GM12878 (cell line): Measurements from ENCODE around the gene ZSWIM6. TPM values are rescaled to one million over a fixed set of nuclear protein-coding genes. Genes with fewer than 3 reads are reported as not detected.
A peak's percentile ranks its signal among the peaks of the same experiment; 100 is the strongest.

ENCODE experiments used
- ATAC-seq: fragments of 200-7000 bp; cut with Tn5 transposase; 3 replicates; pipeline ENCODE4 v1.9.1; 2020; ENCODE audit warnings: mild to moderate bottlenecking, moderate library complexity
- BruUV-seq: library from RNA; stranded (reverse); fragments of 400-500 nt; replicated peaks from 2 replicates; lab custom pipeline; 2021; lab: Mats Ljungman, UMichigan
- CTCF ChIA-PET: fragments of 300-600 bp; sonication (Branson Sonifier 250); formaldehyde crosslinking; extraction: SDS; loops from one replicate; lab custom pipeline; 2021; ENCODE audit warnings: inconsistent platforms; lab: Yijun Ruan, JAX
- POLR2A ChIA-PET: fragments of 350-600 bp; formaldehyde crosslinking; extraction: SDS; loops from one replicate; lab custom pipeline; 2021; ENCODE audit warnings: inconsistent platforms; lab: Charles Lee
- RAD21 ChIA-PET: fragments of 300-600 bp; sonication (Branson Sonifier 250); formaldehyde crosslinking; loops from one replicate; lab custom pipeline; 2023; ENCODE audit warnings: antibody characterized with exemption; ENCODE audit not compliant: unreplicated experiment; lab: Charles Lee
- SMC1A ChIA-PET: fragments of 300-600 bp; sonication (Branson Sonifier 250); formaldehyde crosslinking; loops from one replicate; lab custom pipeline; 2023; ENCODE audit not compliant: unreplicated experiment, uncharacterized antibody; lab: Charles Lee
- DNase-seq: peaks from one replicate; pipeline ENCODE4 v3.0.0-alpha.2; 2011; ENCODE audit warnings: low read depth, low spot score
- FAIRE-seq: peaks from 3 replicates; lab custom pipeline; 2011; peaks lifted over from hg19 to GRCh38; lab: Jason Lieb, UNC
- H2AFZ ChIP-seq: 2 replicates; pipeline ENCODE4 v1.6.0; 2011; ENCODE audit warnings: low read depth, low read length, control low read depth; ENCODE audit not compliant: control insufficient read depth
- H3K27ac ChIP-seq: 2 replicates; pipeline ENCODE4 v1.5.1; 2011; ENCODE audit warnings: control low read depth; ENCODE audit not compliant: control insufficient read depth, insufficient read depth
- H3K27me3 ChIP-seq, 2 experiments: replicated peaks in 1 of 2; 2 replicates each; pipeline versions ENCODE4 v1.6.0 to v1.6.1; 2011; ENCODE audit warnings: low read length in 1 of 2; ENCODE audit not compliant: control insufficient read depth in 2 of 2, insufficient read depth in 2 of 2
- H3K36me3 ChIP-seq, 2 experiments: 2 replicates each; pipeline ENCODE4 v1.5.1; 2011; ENCODE audit warnings: low read length in 1 of 2; ENCODE audit not compliant: control insufficient read depth in 2 of 2, insufficient read depth in 2 of 2
- H3K4me1 ChIP-seq: 2 replicates; pipeline ENCODE4 v1.6.1; 2011; ENCODE audit warnings: mild to moderate bottlenecking, low read length, moderate library complexity, mixed read lengths; ENCODE audit not compliant: control insufficient read depth, insufficient read depth
- H3K4me2 ChIP-seq: 2 replicates; pipeline ENCODE4 v1.6.0; 2011; ENCODE audit warnings: control low read depth; ENCODE audit not compliant: control insufficient read depth, insufficient read depth
- H3K4me3 ChIP-seq: fragments of 200-600 bp; sonication (generic); 2 replicates; pipeline ENCODE4 v1.5.1; 2016
- H3K79me2 ChIP-seq: 2 replicates; pipeline ENCODE4 v1.6.0; 2011; ENCODE audit warnings: low read length; ENCODE audit not compliant: control insufficient read depth, insufficient read depth
- H3K9ac ChIP-seq: 2 replicates; pipeline ENCODE4 v1.8.0; 2011; ENCODE audit warnings: low read length, control low read depth, mixed read lengths; ENCODE audit not compliant: control insufficient read depth, insufficient read depth
- H3K9me3 ChIP-seq: replicated peaks from 3 replicates; pipeline ENCODE4 v1.5.1; 2011; ENCODE audit warnings: mild to moderate bottlenecking, low read length; ENCODE audit not compliant: control insufficient read depth, insufficient read depth
- H4K20me1 ChIP-seq: 2 replicates; pipeline ENCODE4 v1.6.0; 2011; ENCODE audit not compliant: control insufficient read depth, insufficient read depth
- BMI1 ChIP-seq: fragments of 450-650 bp; IDR thresholded peaks from 2 replicates; pipeline ENCODE4 v1.6.1; 2016; ENCODE audit warnings: mild to moderate bottlenecking, moderate library complexity, borderline replicate concordance
- CEBPZ ChIP-seq: fragments of 150-350 bp; IDR thresholded peaks from 2 replicates; pipeline ENCODE4 v1.6.1; 2016; ENCODE audit warnings: low read depth, low read length
- E2F8 ChIP-seq: fragments of 450-650 bp; IDR thresholded peaks from 2 replicates; pipeline ENCODE4 v1.6.1; 2018; ENCODE audit warnings: mild to moderate bottlenecking, low read depth, moderate library complexity; ENCODE audit not compliant: partially characterized antibody
- EP300 ChIP-seq, 2 experiments: fragments of 150-350 bp in 1 of 2; IDR thresholded peaks; 2 replicates each; pipeline ENCODE4 v1.6.1; 2011 to 2012; ENCODE audit warnings: low read depth in 2 of 2, low read length in 2 of 2, borderline replicate concordance in 1 of 2, improper control_type of control experiment in 1 of 2, inconsistent platforms in 1 of 2; ENCODE audit not compliant: control insufficient read depth in 1 of 2
- HDAC6 ChIP-seq: fragments of 200-600 bp; sonication (generic); IDR thresholded peaks from one replicate; pipeline ENCODE4 v1.8.0; 2017; ENCODE audit warnings: antibody characterized with exemption; ENCODE audit not compliant: unreplicated experiment
- IRF4 ChIP-seq: IDR thresholded peaks from 2 replicates; pipeline ENCODE4 v1.6.1; 2011; ENCODE audit warnings: low read depth, low read length
- JUNB ChIP-seq: IDR thresholded peaks from 2 replicates; pipeline ENCODE4 v1.6.1; 2016; ENCODE audit warnings: antibody characterized with exemption, mild to moderate bottlenecking
- KAT2A ChIP-seq: conservative IDR thresholded peaks from 2 replicates; pipeline ENCODE4 v1.6.1; 2011; ENCODE audit warnings: low read depth, low read length; ENCODE audit not compliant: control insufficient read depth
- NBN ChIP-seq: fragments of 450-650 bp; IDR thresholded peaks from 2 replicates; pipeline ENCODE4 v1.6.1; 2016
- PAX8 ChIP-seq: fragments of 450-650 bp; IDR thresholded peaks from 2 replicates; pipeline ENCODE4 v1.6.1; 2017; ENCODE audit warnings: mild to moderate bottlenecking, moderate library complexity
- SIN3A ChIP-seq: IDR thresholded peaks from 2 replicates; pipeline ENCODE4 v1.6.1; 2012; ENCODE audit warnings: low read depth, low read length, improper control_type of control experiment
- STAT3 ChIP-seq: IDR thresholded peaks from 2 replicates; pipeline ENCODE4 v1.6.1; 2011; ENCODE audit warnings: low read depth, low read length, improper control_type of control experiment
- ZNF384 ChIP-seq: IDR thresholded peaks from 2 replicates; pipeline ENCODE4 v1.6.1; 2012; ENCODE audit warnings: low read depth, mild to moderate bottlenecking, low read length, improper control_type of control experiment, borderline replicate concordance
- ZNF622 ChIP-seq: fragments of 450-650 bp; IDR thresholded peaks from 2 replicates; pipeline ENCODE4 v1.6.1; 2017; ENCODE audit warnings: mild to moderate bottlenecking, inconsistent platforms
- WGBS: methylation state at CpG from one replicate; pipeline ENCODE4 v1.1.6; 2016; ENCODE audit warnings: low lambda C conversion rate; ENCODE audit not compliant: insufficient replicate concordance, insufficient coverage; ENCODE audit errors: missing lambda C conversion rate; 5-methylcytosine and 5-hydroxymethylcytosine counted together
- in situ Hi-C: fragments of 300-500 bp; cut with MboI; formaldehyde crosslinking; loops from 9 replicates; pipeline ENCODE4 v1.14.3; 2018; ENCODE audit warnings: mixed read lengths
- intact Hi-C: fragments of 100-400 bp; cut with micrococcal nuclease; formaldehyde crosslinking; loops from one replicate; pipeline ENCODE4 v1.14.2; 2022; ENCODE audit not compliant: unreplicated experiment
- polyA plus RNA-seq, 11 experiments: library from polyadenylated mRNA; depleted of rRNA in 4 of 11; unstranded in 6 of 11; stranded (reverse) in 5 of 11; fragments of >200 nt; fragmentation: Nextera tagmentation in 4 of 11; fragmentation: Illumina TruSeq in 1 of 11; extraction: Ambion mirVana in 4 of 11; extraction: Trizol in 1 of 11; gene quantifications; 1 replicate in 1 of 11; 2 replicates in 10 of 11; pipeline versions ENCODE4 v1.2.1 to v1.2.3, GENCODE V29; 2011 to 2016; ENCODE audit warnings: inconsistent platforms in 2 of 11, missing spikeins in 2 of 11, low read depth in 1 of 11
- total RNA-seq, 4 experiments: library from RNA; depleted of rRNA in 3 of 4; stranded (reverse); fragments of >200 nt in 3 of 4; fragmentation: Illumina TruSeq in 1 of 4; extraction: Trizol in 1 of 4; gene quantifications; 2 replicates each; pipeline versions ENCODE4 v1.2.1 to v1.2.3, GENCODE V29; 2013 to 2021

Gene ZSWIM6
- total and polyA plus RNA-seq, 10 of the 15 experiments (the other 5 are each of a cell fraction or from before 2014, with no cell fraction given) = 0.53 to 6.2 (median 3.4) TPM

GRCh38 chr5:61307191-61307590 is 24.9 kb upstream of the ZSWIM6 start:
- ATAC-seq = no peak
- FAIRE-seq = no peak
- Histone ChIP-seq H3K79me2 (no peaks in the 10 kb centered on the region), H3K4me2 (peak overlapping the region; percentile 77), H3K36me3 (no peaks in the 10 kb centered on the region), H2AFZ (no peak overlapping the region), H3K9ac (no peak overlapping the region), H3K27ac (no peak overlapping the region; the same call in 1 of the 2 replicates), H3K27me3 (no peaks in the 10 kb centered on the region), H4K20me1 (no peaks in the 10 kb centered on the region), H3K4me1 (peaks cover 15% of the 10 kb centered on the region), H3K4me3 (no peak overlapping the region), H3K9me3 (no peaks in the 10 kb centered on the region)
- no peak for DNase-seq
- ChIA-PET RAD21 (interaction anchor here (1.3 to 1.6 kb wide), 2 partner anchors 24 to 106 kb away, joined by 4 read pairs; partner anchors contain the start of gene ZSWIM6), SMC1A (interaction anchor here (0.5 to 1.4 kb wide), 4 partner anchors 13 to 352 kb away, joined by 3 to 4 read pairs (median 3); no protein-coding TSS in a partner anchor), CTCF (interaction anchor here (1.7 kb wide), 1 partner anchor 10 kb away, joined by 5 read pairs; no protein-coding TSS in a partner anchor), POLR2A (interaction anchor here (0.7 kb wide), 1 partner anchor 228 kb away, joined by 3 read pairs; no protein-coding TSS in a partner anchor)
- 17% methylated on average over 3 of the region's 3 CpGs for WGBS
- BruUV-seq = no TSS peak
- in situ Hi-C loops = no loop called here
- intact Hi-C loops = no loop called here
- TF ChIP-seq SIN3A = no peak
- TF ChIP-seq KAT2A = no peak
- TF ChIP-seq IRF4 = no peak
- no peak for TF ChIP-seq ZNF622
- no peak for TF ChIP-seq HDAC6
- no peak for TF ChIP-seq STAT3
- no peak for TF ChIP-seq ZNF384
- no peak for TF ChIP-seq EP300 (IDR thresholded peaks at IDR 0.05; ENCODE audit: borderline replicate concordance in 1 of 2, control insufficient read depth in 1 of 2, low read depth in 2 of 2, low read length in 2 of 2)
- no peak for TF ChIP-seq NBN
- TF ChIP-seq CEBPZ = no peak
- no peak for TF ChIP-seq E2F8
- TF ChIP-seq JUNB = no peak
- no peak for TF ChIP-seq BMI1
- TF ChIP-seq PAX8 = no peak
